Lower lobe of right lung (tissue), 2 donors: ENCODE measurements around the gene MCTP2. TPM values are rescaled to one million over a fixed set of nuclear protein-coding genes. Genes with fewer than 3 reads are reported as not detected.

ENCODE experiments used
- ATAC-seq, 2 donors: fragments of 200-7000 bp; cut with Tn5 transposase; one replicate each; pipeline ENCODE4 v1.9.1; 2020 to 2022; ENCODE audit warnings: mild to moderate bottlenecking in 2 of 2, moderate library complexity in 2 of 2
- DNase-seq: peaks from one replicate; pipeline ENCODE4 v3.0.0-alpha.2; 2020
- H3K27ac ChIP-seq: fragments of 200-600 bp; one replicate; pipeline ENCODE4 v1.8.0; 2022
- H3K27me3 ChIP-seq: fragments of 200-600 bp; one replicate; pipeline ENCODE4 v1.8.0; 2022; ENCODE audit warnings: low read depth
- H3K36me3 ChIP-seq: fragments of 200-600 bp; one replicate; pipeline ENCODE4 v1.8.0; 2022; ENCODE audit warnings: mild to moderate bottlenecking
- H3K4me1 ChIP-seq: fragments of 200-600 bp; one replicate; pipeline ENCODE4 v1.8.0; 2022
- H3K4me3 ChIP-seq: fragments of 200-600 bp; one replicate; pipeline ENCODE4 v1.8.0; 2022; ENCODE audit warnings: mild to moderate bottlenecking
- H3K9me3 ChIP-seq: fragments of 200-600 bp; one replicate; pipeline ENCODE4 v1.8.0; 2022
- CTCF ChIP-seq: fragments of 200-600 bp; IDR thresholded peaks from one replicate; pipeline ENCODE4 v1.8.0; 2022; ENCODE audit warnings: antibody characterized with exemption, mild to moderate bottlenecking
- intact Hi-C: fragments of 100-400 bp; cut with DNase I; formaldehyde crosslinking; loops from one replicate; pipeline ENCODE4 v1.11.0; 2022
- total RNA-seq: library from RNA; stranded (reverse); fragmentation: NEBNext Ultra II Directional; extraction: Animal tissue kit (Norgen Biotek cat#: 25700); gene quantifications from one replicate; pipeline ENCODE4 v1.2.1, GENCODE V29; 2021
- donor health status: DM: no; HTN: yes; CAD: no; lungs with severe emphysema.

The MCTP2 gene
- total RNA-seq, 1 donor from 2014 or later: 36.1 TPM

- Histone ChIP-seq H3K36me3 (no peaks in the 10 kb centered on the region), H3K27me3 (no peaks in the 10 kb centered on the region), H3K27ac (no peak overlapping the region), H3K4me3 (no peak overlapping the region), H3K9me3 (no peaks in the 10 kb centered on the region), H3K4me1 (peaks cover 16% of the 10 kb centered on the region)
- no peak for DNase-seq
- ATAC-seq: no peak
- no peak for TF ChIP-seq CTCF
- intact Hi-C loops: no loop called here
These were observed 59.4 kb downstream of the MCTP2 start for GRCh38 chr15:94290730-94291129.

GRCh38 chr15:94293411-94294402, 62.3 kb downstream of the MCTP2 start:
- H3K9me3 ChIP-seq: no peaks in the 10 kb centered on the region
- intact Hi-C loops: no loop called here
- H3K4me1 ChIP-seq: peaks cover 13% of the 10 kb centered on the region
- no peak overlapping the region for H3K27ac ChIP-seq
- peak in 1 of 2 donors; percentile 31 for ATAC-seq
- H3K27me3 ChIP-seq: no peaks in the 10 kb centered on the region
- no peak overlapping the region for H3K4me3 ChIP-seq
- H3K36me3 ChIP-seq: peaks cover 3% of the 10 kb centered on the region
- no peak for DNase-seq
- TF ChIP-seq CTCF: no peak

GRCh38 chr15:94294556-94294955, 63.2 kb downstream of the MCTP2 start:
- intact Hi-C loops: no loop called here
- H3K4me3 ChIP-seq: no peak overlapping the region
- H3K9me3 ChIP-seq: no peaks in the 10 kb centered on the region
- peak in 1 of 2 donors; percentile 14 for ATAC-seq
- no peak for DNase-seq
- H3K27ac ChIP-seq: no peak overlapping the region
- no peak for TF ChIP-seq CTCF
- H3K27me3 ChIP-seq: no peaks in the 10 kb centered on the region
- H3K36me3 ChIP-seq: peaks cover 3% of the 10 kb centered on the region
- peaks cover 13% of the 10 kb centered on the region for H3K4me1 ChIP-seq

GRCh38 chr15:94295275-94295674, 63.9 kb downstream of the MCTP2 start:
- ATAC-seq (no peak), DNase-seq (no peak)
- H3K9me3 ChIP-seq: no peaks in the 10 kb centered on the region
- intact Hi-C loops: no loop called here
- H3K27ac ChIP-seq: no peak overlapping the region
- H3K27me3 ChIP-seq: no peaks in the 10 kb centered on the region
- H3K4me1 ChIP-seq: peaks cover 13% of the 10 kb centered on the region
- H3K4me3 ChIP-seq: no peak overlapping the region
- peaks cover 3% of the 10 kb centered on the region for H3K36me3 ChIP-seq
- TF ChIP-seq CTCF: no peak

GRCh38 chr15:94296717-94297116, 65.4 kb downstream of the MCTP2 start:
- H3K4me3 ChIP-seq: no peak overlapping the region
- peaks cover 3% of the 10 kb centered on the region for H3K36me3 ChIP-seq
- DNase-seq (no peak), ATAC-seq (no peak)
- TF ChIP-seq CTCF: no peak
- no peaks in the 10 kb centered on the region for H3K9me3 ChIP-seq
- H3K27ac ChIP-seq: no peak overlapping the region
- intact Hi-C loops: no loop called here
- H3K4me1 ChIP-seq: peaks cover 6% of the 10 kb centered on the region
- H3K27me3 ChIP-seq: no peaks in the 10 kb centered on the region
